ENCODE measurements around the gene PRTG.

- TF ChIP-seq, protein P1, sequence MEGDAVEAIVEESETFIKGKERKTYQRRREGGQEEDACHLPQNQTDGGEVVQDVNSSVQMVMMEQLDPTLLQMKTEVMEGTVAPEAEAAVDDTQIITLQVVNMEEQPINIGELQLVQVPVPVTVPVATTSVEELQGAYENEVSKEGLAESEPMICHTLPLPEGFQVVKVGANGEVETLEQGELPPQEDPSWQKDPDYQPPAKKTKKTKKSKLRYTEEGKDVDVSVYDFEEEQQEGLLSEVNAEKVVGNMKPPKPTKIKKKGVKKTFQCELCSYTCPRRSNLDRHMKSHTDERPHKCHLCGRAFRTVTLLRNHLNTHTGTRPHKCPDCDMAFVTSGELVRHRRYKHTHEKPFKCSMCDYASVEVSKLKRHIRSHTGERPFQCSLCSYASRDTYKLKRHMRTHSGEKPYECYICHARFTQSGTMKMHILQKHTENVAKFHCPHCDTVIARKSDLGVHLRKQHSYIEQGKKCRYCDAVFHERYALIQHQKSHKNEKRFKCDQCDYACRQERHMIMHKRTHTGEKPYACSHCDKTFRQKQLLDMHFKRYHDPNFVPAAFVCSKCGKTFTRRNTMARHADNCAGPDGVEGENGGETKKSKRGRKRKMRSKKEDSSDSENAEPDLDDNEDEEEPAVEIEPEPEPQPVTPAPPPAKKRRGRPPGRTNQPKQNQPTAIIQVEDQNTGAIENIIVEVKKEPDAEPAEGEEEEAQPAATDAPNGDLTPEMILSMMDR (conservative IDR thresholded peaks at IDR 0.05; ENCODE audit: low read length), result no peak
- TF ChIP-seq EZH2phosphoT487 (IDR thresholded peaks at IDR 0.05; ENCODE audit: borderline replicate concordance, low read depth, low read length), result no peak
Observed at GRCh38 chr15:55707518-55707917, 35.4 kb downstream of the PRTG start.

Data from OCI-LY7 (cell line).